Measurements from ENCODE around the gene TEX22. TPM values are rescaled to one million over a fixed set of nuclear protein-coding genes. Genes with fewer than 3 reads are reported as not detected.

The TEX22 gene
- total and polyA plus RNA-seq, 2 experiments from 2014 or later: 0.21 TPM

GRCh38 chr14:105376521-105377440 is 21.6 kb upstream of the TEX22 start:
- H3K9me2 ChIP-seq (ENCODE audit: insufficient read depth): no peaks in the 10 kb centered on the region
- H3F3A ChIP-seq (replicated peaks; ENCODE audit: low read depth): no peaks in the 10 kb centered on the region
- no peak overlapping the region for H3K4me2 ChIP-seq
- Mint-ChIP-seq H3K27ac (no peak overlapping the region), H3K27me3 (ENCODE audit: insufficient read depth, low read depth, poor library complexity) (peaks cover 10% of the 10 kb centered on the region), H3K36me3 (ENCODE audit: low read depth) (peaks cover 13% of the 10 kb centered on the region), H3K4me3 (no peak overlapping the region), H3K4me1 (peaks cover 8% of the 10 kb centered on the region), H3K9me3 (peaks cover 14% of the 10 kb centered on the region; the same call in 2 of the 3 replicates)
- peak; percentile 75 for ATAC-seq
- H4K20me1 ChIP-seq (replicated peaks; ENCODE audit: insufficient read depth): no peaks in the 10 kb centered on the region
- no peak overlapping the region for H2AFZ ChIP-seq
- no peak for TF ChIP-seq ZNF462 (CRISPR knock-in tag; IDR thresholded peaks at IDR 0.05)
- TF ChIP-seq, protein P1, sequence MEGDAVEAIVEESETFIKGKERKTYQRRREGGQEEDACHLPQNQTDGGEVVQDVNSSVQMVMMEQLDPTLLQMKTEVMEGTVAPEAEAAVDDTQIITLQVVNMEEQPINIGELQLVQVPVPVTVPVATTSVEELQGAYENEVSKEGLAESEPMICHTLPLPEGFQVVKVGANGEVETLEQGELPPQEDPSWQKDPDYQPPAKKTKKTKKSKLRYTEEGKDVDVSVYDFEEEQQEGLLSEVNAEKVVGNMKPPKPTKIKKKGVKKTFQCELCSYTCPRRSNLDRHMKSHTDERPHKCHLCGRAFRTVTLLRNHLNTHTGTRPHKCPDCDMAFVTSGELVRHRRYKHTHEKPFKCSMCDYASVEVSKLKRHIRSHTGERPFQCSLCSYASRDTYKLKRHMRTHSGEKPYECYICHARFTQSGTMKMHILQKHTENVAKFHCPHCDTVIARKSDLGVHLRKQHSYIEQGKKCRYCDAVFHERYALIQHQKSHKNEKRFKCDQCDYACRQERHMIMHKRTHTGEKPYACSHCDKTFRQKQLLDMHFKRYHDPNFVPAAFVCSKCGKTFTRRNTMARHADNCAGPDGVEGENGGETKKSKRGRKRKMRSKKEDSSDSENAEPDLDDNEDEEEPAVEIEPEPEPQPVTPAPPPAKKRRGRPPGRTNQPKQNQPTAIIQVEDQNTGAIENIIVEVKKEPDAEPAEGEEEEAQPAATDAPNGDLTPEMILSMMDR (conservative IDR thresholded peaks at IDR 0.05; ENCODE audit: low read depth in 2 of 2): peak in 1 of 2 experiments; percentile 47; a peak in 3 of 4 replicates
- H3K4me3 ChIP-seq: no peak overlapping the region
- H3K36me3 ChIP-seq (ENCODE audit: insufficient read depth): no peaks in the 10 kb centered on the region
- H3K27ac ChIP-seq (ENCODE audit: low read depth): no peak overlapping the region
- no peaks in the 10 kb centered on the region for H3K27me3 ChIP-seq (ENCODE audit: insufficient read depth)
- DNase-seq (ENCODE audit: low spot score): peak; percentile 52
- H3K4me1 ChIP-seq (ENCODE audit: insufficient read depth): no peaks in the 10 kb centered on the region
- H3K79me2 ChIP-seq (replicated peaks; ENCODE audit: insufficient read depth): no peaks in the 10 kb centered on the region
